SK-N-SH (cell line): ENCODE measurements around the gene RET.

Source experiments
- EP300 ChIP-seq, 2 experiments: IDR thresholded peaks; 2 replicates each; pipeline versions ENCODE4 v1.4.0 to v1.6.1; 2012; ENCODE audit warnings: borderline replicate concordance in 1 of 2, low read depth in 1 of 2, low read length in 1 of 2
- RFX5 ChIP-seq: IDR thresholded peaks from 2 replicates; pipeline ENCODE4 v1.6.1; 2012; ENCODE audit warnings: mild to moderate bottlenecking, improper control_type of control experiment, low read length
- TEAD4 ChIP-seq: IDR thresholded peaks from 2 replicates; pipeline ENCODE4 v1.4.0; 2012; ENCODE audit warnings: mild to moderate bottlenecking, borderline replicate concordance; ENCODE audit not compliant: insufficient read depth
- YY1 ChIP-seq: IDR thresholded peaks from 2 replicates; pipeline ENCODE4 v1.4.0; 2012; ENCODE audit warnings: low read depth, mild to moderate bottlenecking
- TF ChIP-seq, protein P1 (sequence below): fragments of 200-600 bp; sonication (generic); IDR thresholded peaks from 2 replicates; pipeline ENCODE4 v1.6.1; 2017; ENCODE audit warnings: antibody characterized with exemption, mild to moderate bottlenecking, moderate library complexity

DNA sequence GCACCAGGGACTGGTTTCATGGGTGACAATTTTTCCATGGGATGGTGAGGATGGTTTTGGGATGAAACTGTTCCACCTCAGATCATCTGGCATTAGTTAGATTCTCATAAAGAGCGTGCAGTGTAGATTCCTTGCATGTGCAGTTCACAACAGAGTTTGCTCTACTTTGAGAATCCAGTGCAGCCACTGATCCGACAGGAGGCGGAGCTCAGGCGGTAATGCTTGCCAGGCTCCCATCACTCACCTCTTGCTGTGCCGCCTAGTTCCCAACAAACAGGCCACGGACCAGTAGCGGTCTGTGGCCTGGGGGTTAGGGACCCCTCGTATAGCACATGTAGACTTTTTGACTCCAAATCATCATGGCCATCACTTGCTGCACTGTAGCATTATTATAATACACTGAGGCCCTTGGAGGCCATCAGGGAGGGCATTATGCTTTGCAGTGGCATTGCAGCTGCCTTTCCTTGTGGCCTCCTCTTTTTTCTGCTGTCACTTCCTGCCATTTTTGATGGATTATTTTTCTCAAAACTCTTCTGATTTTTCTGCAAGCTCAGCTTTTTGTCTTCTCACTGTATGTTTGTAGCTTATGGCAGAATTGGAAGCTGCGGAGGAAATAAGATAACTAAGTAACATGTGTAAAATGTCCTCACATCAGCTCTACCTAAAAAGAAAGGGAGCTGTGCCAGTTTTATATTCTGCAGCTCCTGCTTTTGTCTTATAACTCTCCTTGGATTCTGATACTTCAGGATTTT, 79.9 kb downstream of the RET start:
- TF ChIP-seq, protein P1, sequence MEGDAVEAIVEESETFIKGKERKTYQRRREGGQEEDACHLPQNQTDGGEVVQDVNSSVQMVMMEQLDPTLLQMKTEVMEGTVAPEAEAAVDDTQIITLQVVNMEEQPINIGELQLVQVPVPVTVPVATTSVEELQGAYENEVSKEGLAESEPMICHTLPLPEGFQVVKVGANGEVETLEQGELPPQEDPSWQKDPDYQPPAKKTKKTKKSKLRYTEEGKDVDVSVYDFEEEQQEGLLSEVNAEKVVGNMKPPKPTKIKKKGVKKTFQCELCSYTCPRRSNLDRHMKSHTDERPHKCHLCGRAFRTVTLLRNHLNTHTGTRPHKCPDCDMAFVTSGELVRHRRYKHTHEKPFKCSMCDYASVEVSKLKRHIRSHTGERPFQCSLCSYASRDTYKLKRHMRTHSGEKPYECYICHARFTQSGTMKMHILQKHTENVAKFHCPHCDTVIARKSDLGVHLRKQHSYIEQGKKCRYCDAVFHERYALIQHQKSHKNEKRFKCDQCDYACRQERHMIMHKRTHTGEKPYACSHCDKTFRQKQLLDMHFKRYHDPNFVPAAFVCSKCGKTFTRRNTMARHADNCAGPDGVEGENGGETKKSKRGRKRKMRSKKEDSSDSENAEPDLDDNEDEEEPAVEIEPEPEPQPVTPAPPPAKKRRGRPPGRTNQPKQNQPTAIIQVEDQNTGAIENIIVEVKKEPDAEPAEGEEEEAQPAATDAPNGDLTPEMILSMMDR, result no peak
- TF ChIP-seq RFX5, result no peak
- TF ChIP-seq EP300 (IDR thresholded peaks at IDR 0.05; ENCODE audit: borderline replicate concordance in 1 of 2, low read depth in 1 of 2, low read length in 1 of 2), result no peak
- TF ChIP-seq TEAD4, result no peak
- TF ChIP-seq YY1, result no peak
